Thymus (tissue), 11 donors: ENCODE results near the gene ABCA1. TPM values are rescaled to one million over a fixed set of nuclear protein-coding genes. Genes with fewer than 3 reads are reported as not detected.
A peak's percentile ranks its signal among the peaks of the same experiment; 100 is the strongest.

Experiments used
- DNase-seq, 9 donors: peaks; one replicate each; pipeline ENCODE4 v3.0.0-alpha.2; 2013; ENCODE audit warnings: low spot score in 9 of 9, low read depth in 6 of 9, missing footprints in 1 of 9
- H3K27ac ChIP-seq, 2 donors: one replicate each; pipeline ENCODE4 v1.5.1; 2013; ENCODE audit warnings: control low read depth in 1 of 2, low read depth in 1 of 2, low read length in 1 of 2, mild to moderate bottlenecking in 1 of 2, moderate library complexity in 1 of 2
- H3K27me3 ChIP-seq, 2 donors: one replicate each; pipeline ENCODE4 v1.5.1; 2013; ENCODE audit warnings: low read length in 1 of 2; ENCODE audit not compliant: control insufficient read depth in 2 of 2, insufficient read depth in 1 of 2
- H3K36me3 ChIP-seq, 2 donors: one replicate each; pipeline ENCODE4 v1.5.1; 2013; ENCODE audit warnings: low read length in 1 of 2, mild to moderate bottlenecking in 1 of 2, moderate library complexity in 1 of 2; ENCODE audit not compliant: control insufficient read depth in 2 of 2, insufficient read depth in 2 of 2
- H3K4me1 ChIP-seq, 2 donors: one replicate each; pipeline ENCODE4 v1.5.1; 2013; ENCODE audit warnings: low read length in 2 of 2; ENCODE audit not compliant: control insufficient read depth in 2 of 2, insufficient read depth in 2 of 2
- H3K4me3 ChIP-seq, 2 donors: one replicate each; pipeline ENCODE4 v1.5.1; 2013; ENCODE audit warnings: low read length in 2 of 2, control low read depth in 1 of 2, mild to moderate bottlenecking in 1 of 2
- H3K9me3 ChIP-seq, 2 donors: one replicate each; pipeline ENCODE4 v1.5.1; 2013; ENCODE audit warnings: low read length in 1 of 2, mild to moderate bottlenecking in 1 of 2; ENCODE audit not compliant: control insufficient read depth in 2 of 2, insufficient read depth in 1 of 2
- WGBS: extraction: QIAGEN DNeasy Blood & Tissue Kit; methylation state at CpG from one replicate; pipeline ENCODE4 v1.1.7; 2013; 5-methylcytosine and 5-hydroxymethylcytosine counted together
- polyA plus RNA-seq: library from polyadenylated mRNA; stranded (reverse); fragments of 200-250 nt; gene quantifications from one replicate; pipeline ENCODE4 v1.2.3, GENCODE V29; 2013
- total RNA-seq: library from RNA; stranded (reverse); fragments of 120-200 nt; gene quantifications from one replicate; pipeline ENCODE4 v1.2.4, GENCODE V29; 2013
- donor health status: healthy.

The ABCA1 gene
- total and polyA plus RNA-seq, 2 donors, result 14.6 to 25.9 TPM

DNA sequence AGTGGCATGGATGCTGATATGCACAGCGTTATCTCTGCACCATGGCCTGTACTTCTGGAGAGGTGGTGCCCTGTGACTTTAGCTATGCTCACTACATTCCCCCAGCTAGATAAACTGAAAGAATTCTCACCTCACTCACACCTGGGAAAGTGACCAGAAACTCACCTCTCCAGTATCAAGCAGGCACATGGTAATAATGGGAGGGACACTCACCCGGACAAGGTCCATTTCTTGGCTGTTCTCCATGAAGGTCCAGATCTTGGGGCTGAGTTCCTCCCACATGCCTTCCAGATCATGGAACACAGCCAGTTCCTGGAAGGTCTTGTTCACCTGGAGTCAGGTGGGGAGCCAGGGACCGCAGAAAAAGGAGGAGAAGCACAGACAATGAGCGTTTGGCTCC lies 91.2 kb downstream of the ABCA1 start:
- H3K9me3 ChIP-seq, result no peaks in the 10 kb centered on the region
- 98% methylated on average over 4 of the region's 4 CpGs for WGBS
- H3K27me3 ChIP-seq, result no peaks in the 10 kb centered on the region
- peaks cover 38 to 74% of the 10 kb centered on the region in 2 donors for H3K36me3 ChIP-seq
- H3K27ac ChIP-seq, result no peak overlapping the region
- no peak for DNase-seq
- peaks cover 0 to 11% of the 10 kb centered on the region in 2 donors for H3K4me1 ChIP-seq
- H3K4me3 ChIP-seq, result no peak overlapping the region

DNA sequence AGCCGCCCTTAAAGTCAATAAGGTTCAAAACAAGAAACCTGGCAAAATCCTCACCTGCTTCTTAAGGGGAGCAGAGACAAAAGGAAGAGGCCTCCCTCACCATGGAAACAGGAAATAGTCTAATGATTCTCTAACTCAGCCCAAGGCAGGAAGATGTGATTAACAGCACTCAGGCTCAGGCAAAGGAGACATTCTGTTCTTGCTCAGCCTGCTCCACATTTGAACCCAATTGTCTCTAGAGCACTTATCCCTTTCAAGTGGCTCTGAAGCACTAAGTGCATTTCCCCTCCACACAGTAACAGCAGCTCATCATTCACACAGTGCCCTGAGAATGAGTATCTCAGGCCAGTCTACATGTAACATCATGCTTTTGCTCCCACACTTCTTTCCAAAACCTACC lies 91.7 kb downstream of the ABCA1 start:
- Histone ChIP-seq H3K36me3 (peaks cover 43 to 73% of the 10 kb centered on the region in 2 donors), H3K9me3 (no peaks in the 10 kb centered on the region), H3K27me3 (no peaks in the 10 kb centered on the region), H3K27ac (peak overlapping the region in 1 of 2 donors; percentile 53), H3K4me1 (peaks cover 0 to 11% of the 10 kb centered on the region in 2 donors), H3K4me3 (no peak overlapping the region)
- WGBS, result 96% methylated on average over 1 of the region's 1 CpG
- DNase-seq, result peak in 6 of 9 donors; percentile 4 to 49 (median 9)

DNA sequence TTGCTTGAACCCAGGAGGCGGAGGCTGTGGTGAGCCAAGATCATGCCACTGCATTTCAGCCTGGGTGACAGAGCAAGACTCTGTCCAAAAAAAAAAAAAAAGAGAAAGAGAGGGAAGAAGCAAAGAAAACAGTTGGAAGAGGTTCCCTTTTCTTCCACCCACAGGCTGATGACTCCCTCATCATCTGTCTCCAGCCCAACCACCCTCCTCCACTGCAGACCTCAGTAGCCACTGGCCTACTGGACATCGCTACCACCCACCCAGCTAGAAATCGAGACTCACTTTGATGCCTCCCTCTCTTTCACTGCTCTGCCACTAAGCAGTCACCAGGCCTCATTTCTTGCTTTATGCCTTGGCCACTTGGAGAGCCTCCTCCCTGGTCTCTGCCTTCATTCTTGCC lies 92.8 kb downstream of the ABCA1 start:
- 94% methylated on average over 3 of the region's 3 CpGs for WGBS
- Histone ChIP-seq H3K27ac (no peak overlapping the region), H3K4me1 (peaks cover 0 to 11% of the 10 kb centered on the region in 2 donors), H3K9me3 (no peaks in the 10 kb centered on the region), H3K4me3 (no peak overlapping the region), H3K27me3 (no peaks in the 10 kb centered on the region), H3K36me3 (peaks cover 46 to 69% of the 10 kb centered on the region in 2 donors)
- no peak for DNase-seq

DNA sequence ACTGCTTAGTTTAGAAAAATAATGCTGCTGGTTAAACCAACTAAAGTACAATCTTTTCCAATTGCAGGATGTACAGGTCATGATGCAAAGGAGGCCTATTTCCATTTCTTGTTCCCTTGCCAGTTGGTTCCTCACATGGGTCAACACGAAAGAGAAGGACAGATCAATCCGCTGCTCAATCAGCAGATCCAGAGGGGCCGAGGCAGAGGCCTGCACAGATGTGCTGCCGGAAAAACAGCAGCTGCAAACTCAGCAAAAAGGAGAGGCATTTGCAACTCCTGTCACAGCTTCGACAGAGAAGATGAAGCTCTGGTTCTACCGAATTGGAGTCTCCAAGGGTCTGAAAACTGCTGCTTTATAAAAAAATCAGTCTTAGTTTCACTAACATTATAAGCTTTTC lies 94.3 kb downstream of the ABCA1 start:
- Histone ChIP-seq H3K27me3 (no peaks in the 10 kb centered on the region), H3K4me1 (peaks cover 0 to 11% of the 10 kb centered on the region in 2 donors), H3K9me3 (no peaks in the 10 kb centered on the region), H3K27ac (no peak overlapping the region), H3K4me3 (no peak overlapping the region), H3K36me3 (peaks cover 46 to 70% of the 10 kb centered on the region in 2 donors)
- 97% methylated on average over 6 of the region's 6 CpGs for WGBS
- DNase-seq, result no peak

DNA sequence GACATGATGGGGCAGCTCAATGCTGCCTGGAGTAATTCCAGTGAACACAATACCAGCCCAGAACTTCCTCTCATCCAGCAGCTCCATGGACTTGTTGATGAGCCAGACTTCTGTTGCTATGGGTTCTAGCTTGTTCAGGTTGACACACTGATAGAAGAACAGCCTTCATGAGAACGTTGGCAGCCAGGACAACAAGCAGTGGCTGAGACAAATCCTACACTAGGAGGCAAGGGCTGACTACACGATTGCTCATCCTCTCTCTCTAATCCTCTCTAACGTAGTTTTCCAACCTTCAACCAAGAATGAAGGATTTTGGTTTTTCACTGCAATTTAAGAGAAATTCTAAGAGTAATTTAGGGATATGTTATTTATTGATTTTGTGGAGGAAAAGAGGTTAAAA lies 96.3 kb downstream of the ABCA1 start:
- Histone ChIP-seq H3K27ac (no peak overlapping the region), H3K4me1 (peaks cover 0 to 9% of the 10 kb centered on the region in 2 donors), H3K4me3 (no peak overlapping the region), H3K27me3 (no peaks in the 10 kb centered on the region), H3K9me3 (no peaks in the 10 kb centered on the region), H3K36me3 (peaks cover 54 to 75% of the 10 kb centered on the region in 2 donors)
- 97% methylated on average over 3 of the region's 3 CpGs for WGBS
- no peak for DNase-seq

DNA sequence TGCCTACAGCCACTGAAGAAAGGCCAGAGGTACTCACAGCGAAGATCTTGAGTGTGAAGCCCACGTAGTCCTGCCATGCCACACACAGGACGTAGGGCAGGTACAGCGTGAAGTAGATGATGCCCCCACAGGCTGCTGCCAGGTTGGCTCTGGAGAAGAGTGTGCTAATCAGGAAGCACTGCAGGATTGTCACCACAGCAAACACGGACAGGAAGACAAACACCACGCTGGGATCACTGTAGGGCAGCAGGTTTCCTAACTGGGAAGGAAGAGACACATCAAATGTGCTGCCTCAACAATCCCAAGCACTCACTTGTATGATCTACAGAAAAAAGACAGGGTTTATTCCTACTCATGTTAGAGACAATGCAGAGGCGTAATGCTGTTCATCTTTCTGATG lies 101.0 kb downstream of the ABCA1 start:
- H3K36me3 ChIP-seq, result peaks cover 77 to 78% of the 10 kb centered on the region in 2 donors

DNA sequence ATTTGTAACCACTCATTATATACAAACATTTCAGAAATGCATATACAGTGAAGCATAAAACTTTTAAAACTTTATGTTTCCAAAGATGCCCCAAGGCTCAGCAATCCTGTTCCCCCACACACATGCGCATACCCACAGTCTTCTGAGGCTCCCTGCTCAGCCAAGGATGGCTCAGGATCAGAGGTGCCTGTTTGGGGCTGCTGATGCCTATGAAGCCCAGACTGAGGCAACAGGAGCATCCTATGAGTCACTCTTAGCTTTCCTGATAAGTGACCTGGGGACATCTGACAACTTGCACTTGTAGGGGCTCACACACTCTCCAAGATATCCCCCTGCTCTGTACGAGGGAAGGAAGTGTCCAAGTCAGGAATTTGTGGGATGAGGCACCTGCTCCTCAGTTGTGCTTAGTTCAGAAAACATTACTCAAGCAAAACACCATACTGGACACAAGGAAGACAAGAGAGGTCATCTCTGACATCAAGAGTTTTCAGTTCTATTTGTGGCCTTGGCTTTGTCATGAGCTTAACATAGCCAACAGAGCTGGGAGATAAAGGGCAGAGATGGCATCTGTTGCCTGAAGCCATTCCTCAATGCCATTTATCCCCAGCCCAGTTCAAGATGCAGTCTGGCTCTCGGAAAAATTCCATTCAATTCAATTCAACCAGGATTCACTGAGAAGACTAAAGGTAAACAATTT lies 101.7 kb downstream of the ABCA1 start:
- Histone ChIP-seq H3K4me3 (no peak overlapping the region), H3K27ac (no peak overlapping the region), H3K27me3 (no peaks in the 10 kb centered on the region), H3K36me3 (peaks cover 78 to 79% of the 10 kb centered on the region in 2 donors), H3K9me3 (no peaks in the 10 kb centered on the region), H3K4me1 (no peaks in the 10 kb centered on the region)
- DNase-seq, result no peak
- 98% methylated on average over 3 of the region's 3 CpGs for WGBS

More for the DNA sequence above, 101.0 kb downstream of the ABCA1 start:
- Histone ChIP-seq H3K27me3 (no peaks in the 10 kb centered on the region), H3K4me1 (no peaks in the 10 kb centered on the region), H3K9me3 (no peaks in the 10 kb centered on the region), H3K27ac (no peak overlapping the region), H3K4me3 (no peak overlapping the region)
- DNase-seq, result no peak
- WGBS, result 97% methylated on average over 7 of the region's 7 CpGs

DNA sequence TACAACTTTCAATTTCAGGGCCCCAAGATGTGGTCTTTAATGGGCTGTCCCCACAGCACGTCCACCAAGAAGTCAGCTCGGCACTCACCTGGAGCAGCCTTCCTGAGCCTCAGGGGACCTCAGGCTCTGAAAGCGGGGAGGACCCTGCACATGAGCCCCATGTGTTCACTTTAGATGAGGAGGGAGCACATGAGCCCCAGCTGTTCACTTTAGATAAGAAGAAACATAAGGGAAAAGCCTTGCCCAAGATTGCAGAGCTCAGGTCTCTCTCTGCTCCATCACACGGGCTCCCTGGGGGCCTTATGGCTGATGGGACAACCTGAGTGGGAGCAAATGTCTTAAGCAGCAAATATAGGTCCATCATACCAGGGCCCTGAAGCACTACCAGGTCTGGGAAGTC lies 107.6 kb downstream of the ABCA1 start:
- no peak overlapping the region for H3K27ac ChIP-seq
- no peaks in the 10 kb centered on the region for H3K4me1 ChIP-seq
- H3K4me3 ChIP-seq, result no peak overlapping the region
- H3K36me3 ChIP-seq, result peaks cover 83 to 92% of the 10 kb centered on the region in 2 donors
- H3K27me3 ChIP-seq, result no peaks in the 10 kb centered on the region
- H3K9me3 ChIP-seq, result peaks cover 0 to 8% of the 10 kb centered on the region in 2 donors
- WGBS, result 98% methylated on average over 4 of the region's 4 CpGs
- DNase-seq, result no peak

DNA sequence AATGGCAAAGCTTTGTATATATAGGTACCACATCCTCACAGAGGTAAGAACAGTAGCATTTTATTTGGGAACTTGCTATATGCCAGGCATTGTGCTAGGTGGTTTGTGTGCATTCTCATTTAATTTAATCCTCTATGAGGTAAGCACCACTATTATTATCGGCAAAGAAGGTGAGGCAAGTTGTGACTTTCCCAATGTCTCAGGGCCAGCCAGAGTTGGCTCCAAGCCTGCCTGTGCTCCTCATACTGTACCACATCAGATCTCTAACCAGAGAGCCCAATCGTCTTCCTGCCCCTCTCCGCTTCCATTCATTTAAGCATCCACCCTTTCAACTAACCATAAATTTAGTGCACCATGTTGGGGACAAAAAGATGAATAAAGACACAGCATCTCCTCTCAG lies 108.9 kb downstream of the ABCA1 start:
- H3K4me3 ChIP-seq, result no peak overlapping the region
- H3K27ac ChIP-seq, result no peak overlapping the region
- H3K4me1 ChIP-seq, result no peaks in the 10 kb centered on the region
- 99% methylated on average over 3 of the region's 3 CpGs for WGBS
- H3K9me3 ChIP-seq, result peaks cover 0 to 8% of the 10 kb centered on the region in 2 donors
- peaks cover 82 to 95% of the 10 kb centered on the region in 2 donors for H3K36me3 ChIP-seq
- no peak for DNase-seq
- no peaks in the 10 kb centered on the region for H3K27me3 ChIP-seq
